Left ventricle myocardium inferior (tissue), 1 donor: ENCODE measurements around the gene C2orf49. TPM values are rescaled to one million over a fixed set of nuclear protein-coding genes. Genes with fewer than 3 reads are reported as not detected.
A peak's percentile ranks its signal among the peaks of the same experiment; 100 is the strongest.

Experiments
- DNase-seq: peaks from one replicate; pipeline ENCODE4 v3.0.0-alpha.2; 2020
- H3K27ac ChIP-seq: fragments of 200-600 bp; replicated peaks from 2 replicates; pipeline ENCODE4 v1.8.0; 2021
- H3K27me3 ChIP-seq: fragments of 200-600 bp; 2 replicates; pipeline ENCODE4 v1.8.0; 2021; ENCODE audit warnings: low read depth
- H3K36me3 ChIP-seq: fragments of 200-600 bp; 2 replicates; pipeline ENCODE4 v1.8.0; 2021
- H3K4me1 ChIP-seq: fragments of 200-600 bp; 2 replicates; pipeline ENCODE4 v1.8.0; 2021
- H3K4me3 ChIP-seq: fragments of 200-600 bp; 2 replicates; pipeline ENCODE4 v1.8.0; 2021; ENCODE audit warnings: mild to moderate bottlenecking, moderate library complexity
- H3K9me3 ChIP-seq: fragments of 200-600 bp; replicated peaks from 2 replicates; pipeline ENCODE4 v1.8.0; 2021
- CTCF ChIP-seq: fragments of 200-600 bp; IDR thresholded peaks from 2 replicates; pipeline ENCODE4 v1.8.0; 2021; ENCODE audit warnings: antibody characterized with exemption, mild to moderate bottlenecking, borderline replicate concordance
- intact Hi-C: fragments of 100-400 bp; cut with micrococcal nuclease; formaldehyde crosslinking; loops from one replicate; pipeline ENCODE4 v1.11.0; 2022
- total RNA-seq: library from RNA; stranded (reverse); fragmentation: NEBNext Ultra II Directional; extraction: Animal tissue kit (Norgen Biotek cat#: 25700); gene quantifications from one replicate; pipeline ENCODE4 v1.2.1, GENCODE V29; 2021
- donor health status: DM: no; HTN: yes; CAD: no; lungs with severe emphysema.

Gene C2orf49
- total RNA-seq, 1 donor from 2014 or later, result 22.7 TPM

- Histone ChIP-seq H3K36me3 (peaks cover 34% of the 10 kb centered on the region), H3K27me3 (no peaks in the 10 kb centered on the region), H3K4me1 (peaks cover 38% of the 10 kb centered on the region), H3K9me3 (no peaks in the 10 kb centered on the region), H3K4me3 (peak overlapping the region; percentile 89), H3K27ac (peak overlapping the region; percentile 96)
- no peak for TF ChIP-seq CTCF
- DNase-seq, result no peak
- intact Hi-C loops, result no loop called here
Observed at GRCh38 chr2:105338020-105338385, 663 bp downstream of the C2orf49 start.

- Histone ChIP-seq H3K4me1 (peaks cover 38% of the 10 kb centered on the region), H3K27ac (no peak overlapping the region), H3K27me3 (no peaks in the 10 kb centered on the region), H3K36me3 (peaks cover 48% of the 10 kb centered on the region), H3K9me3 (no peaks in the 10 kb centered on the region), H3K4me3 (no peak overlapping the region)
- no peak for TF ChIP-seq CTCF
- DNase-seq, result no peak
- intact Hi-C loops, result no loop called here
Observed at GRCh38 chr2:105339414-105339813, 2.1 kb downstream of the C2orf49 start.

GRCh38 chr2:105344704-105345345, 7.5 kb downstream of the C2orf49 start:
- DNase-seq, result no peak
- intact Hi-C loops, result no loop called here
- Histone ChIP-seq H3K4me1 (peaks cover 4% of the 10 kb centered on the region), H3K9me3 (no peaks in the 10 kb centered on the region), H3K27me3 (no peaks in the 10 kb centered on the region), H3K4me3 (no peak overlapping the region), H3K27ac (no peak overlapping the region), H3K36me3 (peaks cover 92% of the 10 kb centered on the region)
- peak; percentile 56 for TF ChIP-seq CTCF

- Histone ChIP-seq H3K27ac (peak overlapping the region; percentile 37), H3K4me3 (no peak overlapping the region), H3K27me3 (no peaks in the 10 kb centered on the region), H3K9me3 (peaks cover 22% of the 10 kb centered on the region), H3K36me3 (peaks cover 62% of the 10 kb centered on the region), H3K4me1 (peaks cover 5% of the 10 kb centered on the region)
- no peak for TF ChIP-seq CTCF
- no peak for DNase-seq
- intact Hi-C loops, result no loop called here
Observed at GRCh38 chr2:105357122-105357521, 19.8 kb downstream of the C2orf49 start.

GRCh38 chr2:105358593-105358992, 21.3 kb downstream of the C2orf49 start:
- peak overlapping the region; percentile 1 for H3K27ac ChIP-seq

More at GRCh38 chr2:105358593-105358992, 21.3 kb downstream of the C2orf49 start:
- peaks cover 5% of the 10 kb centered on the region for H3K4me1 ChIP-seq
- TF ChIP-seq CTCF, result no peak
- no peaks in the 10 kb centered on the region for H3K27me3 ChIP-seq
- no peak overlapping the region for H3K4me3 ChIP-seq
- H3K9me3 ChIP-seq, result peaks cover 22% of the 10 kb centered on the region
- DNase-seq, result no peak
- H3K36me3 ChIP-seq, result peaks cover 77% of the 10 kb centered on the region
- intact Hi-C loops, result no loop called here
